LNCAP (cell line): ENCODE data around the gene LRSAM1.

Experiments used
- TF ChIP-seq, protein P1 (sequence below): fragments of 450-650 bp; IDR thresholded peaks from 2 replicates; pipeline ENCODE4 v1.5.1; 2017; ENCODE audit warnings: mild to moderate bottlenecking

LRSAM1 gene

DNA sequence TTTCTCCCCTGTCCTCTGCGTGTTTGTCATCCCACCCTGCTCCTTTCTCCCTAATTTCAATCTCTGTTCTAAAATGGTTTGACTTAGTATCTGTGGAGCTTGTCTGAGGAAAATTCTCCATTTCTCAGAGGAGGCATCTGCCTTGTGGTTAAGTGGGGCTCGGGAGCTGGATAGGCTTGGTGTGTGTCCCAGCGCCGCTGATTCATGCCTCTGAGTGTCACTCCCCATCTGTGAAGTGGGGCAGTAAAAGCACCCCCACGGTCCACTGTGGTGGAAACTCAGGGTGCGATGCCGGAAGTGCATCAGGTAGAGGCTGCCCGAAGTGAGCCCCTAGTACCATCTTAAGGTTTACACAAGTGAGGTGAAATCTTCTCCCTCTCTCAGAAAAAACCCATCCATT, 37.6 kb downstream of the LRSAM1 start:
- TF ChIP-seq, protein P1, sequence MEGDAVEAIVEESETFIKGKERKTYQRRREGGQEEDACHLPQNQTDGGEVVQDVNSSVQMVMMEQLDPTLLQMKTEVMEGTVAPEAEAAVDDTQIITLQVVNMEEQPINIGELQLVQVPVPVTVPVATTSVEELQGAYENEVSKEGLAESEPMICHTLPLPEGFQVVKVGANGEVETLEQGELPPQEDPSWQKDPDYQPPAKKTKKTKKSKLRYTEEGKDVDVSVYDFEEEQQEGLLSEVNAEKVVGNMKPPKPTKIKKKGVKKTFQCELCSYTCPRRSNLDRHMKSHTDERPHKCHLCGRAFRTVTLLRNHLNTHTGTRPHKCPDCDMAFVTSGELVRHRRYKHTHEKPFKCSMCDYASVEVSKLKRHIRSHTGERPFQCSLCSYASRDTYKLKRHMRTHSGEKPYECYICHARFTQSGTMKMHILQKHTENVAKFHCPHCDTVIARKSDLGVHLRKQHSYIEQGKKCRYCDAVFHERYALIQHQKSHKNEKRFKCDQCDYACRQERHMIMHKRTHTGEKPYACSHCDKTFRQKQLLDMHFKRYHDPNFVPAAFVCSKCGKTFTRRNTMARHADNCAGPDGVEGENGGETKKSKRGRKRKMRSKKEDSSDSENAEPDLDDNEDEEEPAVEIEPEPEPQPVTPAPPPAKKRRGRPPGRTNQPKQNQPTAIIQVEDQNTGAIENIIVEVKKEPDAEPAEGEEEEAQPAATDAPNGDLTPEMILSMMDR: no peak

DNA sequence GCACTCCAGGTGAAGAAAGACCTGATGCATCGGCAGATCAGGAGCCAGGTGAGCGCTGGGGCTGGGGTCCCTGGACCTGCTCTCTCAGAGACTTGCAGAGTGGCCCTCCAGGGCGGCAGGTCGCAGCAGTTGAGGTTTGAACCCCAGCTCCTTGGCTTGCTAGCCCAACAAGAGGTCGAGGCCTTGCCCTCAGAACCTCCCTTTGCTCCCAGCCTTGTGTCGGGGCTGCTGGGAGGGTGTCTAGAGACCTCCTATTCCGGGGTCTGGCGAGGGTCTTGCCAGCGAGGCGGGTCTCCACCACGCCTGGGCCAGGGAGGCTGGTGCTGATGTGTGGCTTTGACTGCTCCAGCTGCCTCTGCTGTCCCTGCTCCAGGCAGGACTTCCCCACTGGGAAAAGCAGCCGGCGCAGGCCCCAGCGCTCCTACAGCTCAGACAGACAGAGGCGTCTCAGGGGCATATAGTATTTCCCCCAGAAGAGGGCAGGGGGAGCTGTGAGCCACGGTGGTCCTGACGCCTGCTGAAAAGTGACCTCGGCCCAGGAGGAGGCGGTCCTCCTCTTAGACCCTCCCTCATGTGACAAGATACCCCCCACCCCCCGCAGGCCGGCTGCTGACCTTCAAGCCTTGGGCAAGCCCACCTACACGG, 38.3 kb downstream of the LRSAM1 start:
- TF ChIP-seq, protein P1: no peak

DNA sequence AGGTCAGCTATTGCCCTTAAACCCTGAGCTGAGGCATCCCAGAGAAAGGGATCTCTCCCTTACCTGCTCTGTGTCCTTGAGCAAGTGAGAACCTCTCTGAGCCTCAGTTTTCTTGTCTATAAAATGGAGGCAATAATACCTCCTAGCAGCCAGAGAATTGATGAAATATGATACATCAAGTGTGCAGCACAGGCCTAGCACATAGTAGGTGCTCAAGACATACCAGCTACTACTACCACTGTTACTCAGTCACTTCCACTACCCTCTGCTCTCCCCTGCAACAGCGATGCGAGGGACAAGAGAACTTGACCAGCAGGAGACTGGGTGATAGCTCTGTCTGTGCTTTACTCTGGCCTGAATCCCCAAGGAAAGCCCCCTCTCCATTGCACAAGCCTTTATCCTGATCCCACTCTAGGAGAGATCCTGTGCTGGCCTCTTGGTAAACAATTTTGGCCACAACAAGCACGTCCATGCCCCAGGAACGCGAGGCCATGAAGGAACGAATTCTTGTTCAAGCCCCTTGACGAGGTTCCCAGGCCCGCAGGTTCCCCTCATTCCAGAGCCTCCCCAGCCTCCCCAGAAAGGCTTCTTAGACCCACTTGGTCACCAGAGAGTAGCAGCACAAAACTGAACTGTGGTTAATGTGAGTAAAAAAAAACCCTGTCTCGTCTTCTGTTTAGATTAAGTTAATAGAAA, 39.4 kb downstream of the LRSAM1 start:
- TF ChIP-seq, protein P1: no peak

DNA sequence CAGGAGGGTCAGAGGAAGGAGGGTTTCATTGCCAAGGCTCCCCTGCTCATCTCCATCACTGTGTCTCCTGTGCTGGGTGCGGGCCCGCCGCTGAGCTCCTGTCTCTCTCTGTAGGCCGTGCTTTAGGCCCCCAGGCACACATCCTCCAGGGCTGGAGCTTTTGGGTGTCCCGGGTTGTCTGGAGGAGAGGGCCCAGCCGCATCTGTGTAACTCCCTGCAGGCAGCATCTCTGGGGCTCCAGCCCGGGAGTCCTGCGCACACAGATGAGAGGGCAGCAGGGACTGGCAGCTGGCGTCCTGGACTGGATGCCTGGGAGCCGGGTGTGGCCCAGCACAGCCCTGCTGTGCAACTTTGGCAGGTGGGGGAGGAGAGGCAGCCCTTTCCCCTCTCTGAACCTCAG, 40.2 kb downstream of the LRSAM1 start:
- TF ChIP-seq, protein P1: no peak

DNA sequence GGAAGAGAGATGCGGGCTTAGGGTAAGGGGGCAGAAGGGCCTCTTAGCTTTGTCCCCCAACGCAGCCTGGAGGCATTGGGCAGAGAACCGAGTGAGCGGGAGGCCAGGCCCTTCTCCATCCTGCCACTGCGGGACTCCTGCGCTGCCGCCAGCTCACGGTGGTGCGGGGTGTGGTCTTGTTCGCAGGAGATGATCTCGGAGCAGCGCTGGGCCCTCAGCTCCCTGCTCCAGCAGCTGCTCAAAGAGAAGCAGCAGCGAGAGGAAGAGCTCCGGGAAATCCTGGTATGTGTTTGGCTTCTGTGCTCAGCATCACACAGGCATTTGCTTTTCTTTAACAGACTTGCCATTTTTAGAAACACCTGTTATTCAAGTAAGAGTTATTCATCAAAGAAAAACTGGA, 41.3 kb downstream of the LRSAM1 start:
- TF ChIP-seq, protein P1: no peak

DNA sequence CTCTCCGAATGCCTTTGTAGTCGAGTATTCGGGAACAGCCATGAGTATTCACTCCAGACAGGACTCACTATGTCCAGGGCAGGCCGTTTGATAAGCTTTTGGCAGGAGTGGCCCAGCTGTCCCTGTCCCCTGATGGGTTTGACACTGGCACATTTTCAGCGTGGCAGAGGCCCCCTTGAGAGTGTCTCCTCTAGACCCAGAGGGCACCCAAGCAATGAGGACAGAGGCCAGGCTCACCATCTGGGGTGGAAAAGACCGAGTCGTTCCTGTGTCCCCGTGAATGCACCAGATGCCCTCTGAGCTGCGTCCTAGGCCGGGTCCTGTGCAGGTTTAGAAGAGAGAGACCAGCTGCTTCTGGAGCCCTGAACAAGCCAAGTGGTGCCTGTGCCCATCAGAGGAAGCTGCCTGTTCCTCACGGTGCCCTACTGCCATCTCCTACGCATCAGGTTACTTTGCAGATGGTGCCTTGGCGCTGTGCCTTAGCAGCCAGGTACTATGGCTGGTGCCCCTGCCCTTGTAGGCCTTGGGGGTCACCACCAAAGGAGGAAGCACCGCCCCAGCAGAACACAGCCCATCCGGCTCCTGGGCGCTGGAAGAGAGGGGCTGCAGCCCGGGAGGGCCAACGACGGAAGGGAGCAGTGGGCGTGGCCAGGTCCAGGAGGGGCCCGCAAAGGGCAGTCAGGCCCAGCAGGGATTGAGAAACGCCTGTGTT, 42.4 kb downstream of the LRSAM1 start:
- TF ChIP-seq, protein P1: no peak

DNA sequence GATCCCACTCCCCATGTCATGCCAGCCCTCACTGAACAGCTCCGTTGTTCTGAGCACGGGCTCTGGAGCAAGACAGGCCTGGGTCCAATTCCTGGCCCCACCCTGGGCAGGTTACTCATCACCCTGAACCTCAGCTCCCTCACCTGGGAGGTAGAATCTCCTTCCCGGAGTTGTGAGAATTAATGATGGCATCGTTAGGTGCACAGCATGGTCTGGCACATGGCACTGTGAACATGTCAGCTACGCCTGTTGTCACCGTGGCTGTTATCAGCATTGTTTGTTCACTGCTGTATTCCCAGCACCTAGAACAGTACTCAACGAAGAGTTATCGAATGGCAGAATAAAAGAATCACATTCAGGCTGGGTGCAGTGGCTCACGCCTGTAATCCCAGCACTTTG, 43.0 kb downstream of the LRSAM1 start:
- TF ChIP-seq, protein P1: no peak
